K562 (cell line): ENCODE results near the gene ITGA3. TPM values are rescaled to one million over a fixed set of nuclear protein-coding genes. Genes with fewer than 3 reads are reported as not detected.

Experiments used
- ATAC-seq: fragments of 200-7000 bp; cut with Tn5 transposase; 3 replicates; pipeline ENCODE4 v1.9.1; 2020; ENCODE audit warnings: moderate library complexity
- BruUV-seq: library from RNA; stranded (reverse); fragments of 400-500 nt; replicated peaks from 2 replicates; lab custom pipeline; 2021; lab: Mats Ljungman, UMichigan
- CTCF ChIA-PET: fragments of 300-600 bp; formaldehyde crosslinking; extraction: SDS; loops from one replicate; lab custom pipeline; 2021; ENCODE audit warnings: low intra/inter-chr PET ratio; lab: Yijun Ruan, JAX
- POLR2A ChIA-PET: fragments of 300-600, 350-650 bp; sonication (Branson Sonifier 250); formaldehyde crosslinking; extraction: SDS; loops from one replicate; lab custom pipeline; 2021; ENCODE audit warnings: antibody characterized with exemption, inconsistent platforms; lab: Yijun Ruan, JAX
- DNase-seq, 4 experiments: peaks; one replicate each; pipeline versions ENCODE4 v3.0.0 to v3.0.0-alpha.2; 2011 to 2018; ENCODE audit warnings: low spot score in 3 of 4, mixed read lengths in 3 of 4; ENCODE audit errors: extremely low read depth in 1 of 4
- FAIRE-seq: peaks from 2 replicates; lab custom pipeline; 2011; peaks lifted over from hg19 to GRCh38; lab: Jason Lieb, UNC
- H2AFZ ChIP-seq: 2 replicates; pipeline ENCODE4 v1.6.0; 2011; ENCODE audit warnings: low read depth, low read length, control low read depth, inconsistent platforms
- H3K27ac ChIP-seq: fragments of 200-600 bp; 3 replicates; pipeline ENCODE4 v1.8.0; 2011; ENCODE audit warnings: low read depth, mild to moderate bottlenecking, control low read depth, inconsistent platforms, low read length, moderate library complexity, mixed read lengths; ENCODE audit errors: extremely low read depth
- H3K27me3 ChIP-seq, 2 experiments: fragments of 300-600 bp in 1 of 2; 2 replicates in 1 of 2; 3 replicates in 1 of 2; pipeline versions ENCODE4 v1.6.0 to v1.8.0; 2011; ENCODE audit warnings: inconsistent platforms in 2 of 2, low read length in 2 of 2, mild to moderate bottlenecking in 1 of 2, mixed read lengths in 1 of 2, moderate library complexity in 1 of 2; ENCODE audit not compliant: control insufficient read depth in 2 of 2, insufficient read depth in 2 of 2
- H3K36me3 ChIP-seq: fragments of 300-600 bp; 3 replicates; pipeline ENCODE4 v1.8.0; 2011; ENCODE audit warnings: mild to moderate bottlenecking, low read length, inconsistent platforms; ENCODE audit not compliant: control insufficient read depth, insufficient read depth
- H3K4me1 ChIP-seq, 2 experiments: fragments of 200-600 bp in 1 of 2; replicated peaks in 1 of 2; 2 replicates in 1 of 2; 3 replicates in 1 of 2; pipeline versions ENCODE4 v1.5.1 to v1.8.0; 2011; ENCODE audit warnings: inconsistent platforms in 2 of 2, low read length in 2 of 2, mild to moderate bottlenecking in 1 of 2, mixed read lengths in 1 of 2, moderate library complexity in 1 of 2; ENCODE audit not compliant: control insufficient read depth in 2 of 2, insufficient read depth in 2 of 2
- H3K4me2 ChIP-seq: 2 replicates; pipeline ENCODE4 v1.6.1; 2011; ENCODE audit warnings: low read length, control low read depth, inconsistent platforms, mixed read lengths; ENCODE audit not compliant: insufficient read depth
- H3K4me3 ChIP-seq: fragments of 200-600 bp; sonication (generic), shearing (Covaris generic); 2 replicates; pipeline ENCODE4 v1.5.1; 2016; ENCODE audit warnings: control low read depth, inconsistent platforms
- H3K79me2 ChIP-seq: fragments of 200-600 bp; 3 replicates; pipeline ENCODE4 v1.8.0; 2011; ENCODE audit warnings: low read length, inconsistent platforms; ENCODE audit not compliant: control insufficient read depth, insufficient read depth
- H3K9ac ChIP-seq, 2 experiments: 2 replicates each; pipeline versions ENCODE4 v1.6.0 to v1.6.1; 2011; ENCODE audit warnings: low read depth in 2 of 2, low read length in 2 of 2, control low read depth in 1 of 2, inconsistent platforms in 1 of 2, mild to moderate bottlenecking in 1 of 2, mixed read lengths in 1 of 2; ENCODE audit not compliant: insufficient read depth in 1 of 2
- H3K9me1 ChIP-seq: one replicate; pipeline ENCODE4 v1.6.0; 2011; ENCODE audit warnings: inconsistent platforms, mild to moderate bottlenecking, low read length, moderate library complexity; ENCODE audit not compliant: control insufficient read depth, insufficient read depth
- H3K9me3 ChIP-seq: replicated peaks from 2 replicates; pipeline ENCODE4 v1.5.1; 2011; ENCODE audit warnings: low read depth, low read length, inconsistent platforms; ENCODE audit not compliant: control insufficient read depth, insufficient read depth
- H4K20me1 ChIP-seq: replicated peaks from 2 replicates; pipeline ENCODE4 v1.6.1; 2011; ENCODE audit warnings: low read length, inconsistent platforms, mixed read lengths; ENCODE audit not compliant: control insufficient read depth, insufficient read depth
- CTCF ChIP-seq, 3 experiments: IDR thresholded peaks in 2 of 3; conservative IDR thresholded peaks in 1 of 3; 2 replicates each; pipeline ENCODE4 v1.5.1; 2011 to 2012; ENCODE audit warnings: low read length in 3 of 3, mild to moderate bottlenecking in 3 of 3, control low read depth in 2 of 3, improper control_type of control experiment in 1 of 3, inconsistent platforms in 1 of 3, low read depth in 1 of 3, mixed read lengths in 1 of 3, moderate library complexity in 1 of 3; ENCODE audit not compliant: insufficient read depth in 2 of 3
- STAT5B ChIP-seq: fragments of 250-450 bp; sonication (Bioruptor Pico); IDR thresholded peaks from 2 replicates; pipeline ENCODE4 v1.8.0; 2021; ENCODE audit warnings: mild to moderate bottlenecking, inconsistent platforms
- ZKSCAN8 ChIP-seq: fragments of 200-800 bp; sonication (Bioruptor generic); IDR thresholded peaks from 2 replicates; pipeline ENCODE4 v1.6.1; 2016; ENCODE audit warnings: missing genetic modification characterization, missing compliant biosample characterization
- WGBS: fragments of 100-300 bp; shearing (Covaris generic); methylation state at CpG from one replicate; pipeline ENCODE4 v1.1.6; 2016; ENCODE audit warnings: low coverage, mixed read lengths; ENCODE audit not compliant: insufficient coverage; ENCODE audit errors: missing lambda C conversion rate; 5-methylcytosine and 5-hydroxymethylcytosine counted together
- in situ Hi-C: fragments of 300-500 bp; cut with MboI; formaldehyde crosslinking; loops from 4 replicates; pipeline ENCODE4 v1.15.0; 2018; ENCODE audit warnings: inconsistent platforms, mixed read lengths
- intact Hi-C: fragments of 100-400 bp; cut with micrococcal nuclease; formaldehyde crosslinking; loops from 2 replicates; pipeline ENCODE4 v1.14.2; 2022
- polyA plus RNA-seq, 8 experiments: library from polyadenylated mRNA; depleted of rRNA in 4 of 8; stranded (reverse) in 5 of 8; unstranded in 3 of 8; fragments of >200 nt; fragmentation: Nextera tagmentation in 2 of 8; fragmentation: Illumina TruSeq in 1 of 8; extraction: Ambion mirVana in 2 of 8; extraction: Trizol in 1 of 8; gene quantifications; 2 replicates each; pipeline versions ENCODE4 v1.2.1 to v1.2.3, GENCODE V29; 2011 to 2014; ENCODE audit warnings: inconsistent platforms in 1 of 8, missing spikeins in 1 of 8
- total RNA-seq, 7 experiments: library from RNA; depleted of rRNA in 6 of 7; stranded (reverse); fragments of >200 nt in 6 of 7; fragmentation: Illumina TruSeq in 2 of 7; extraction: Trizol in 2 of 7; gene quantifications; 2 replicates each; pipeline versions ENCODE4 v1.2.1 to v1.2.3, GENCODE V29; 2011 to 2021; ENCODE audit warnings: low replicate concordance in 1 of 7

Gene ITGA3
- total and polyA plus RNA-seq, 9 of the 15 experiments (the other 6 are each of a cell fraction or from before 2014, with no cell fraction given) = 0.03 to 0.75 (median 0.14) TPM; not detected in 2

GRCh38 chr17:50050431-50051032 lies 5.4 kb upstream of the ITGA3 start:
- intact Hi-C loops = no loop called here
- TF ChIP-seq STAT5B (no peak), CTCF (IDR thresholded peaks at IDR 0.05 in 2 of 3, conservative IDR thresholded peaks at IDR 0.05 in 1 of 3; ENCODE audit: insufficient read depth in 2 of 3, low read depth in 1 of 3, low read length in 3 of 3) (peak in 2 of 3 experiments; percentile 24 to 30; a peak in 2 of 6 replicates), ZKSCAN8 (no peak)
- TF ChIP-seq, all 486 proteins: peak for 1
- no peak overlapping the region for H3K27ac ChIP-seq
- H3K4me1 ChIP-seq = peaks cover 6 to 19% of the 10 kb centered on the region in 2 experiments
- no peaks in the 10 kb centered on the region for H4K20me1 ChIP-seq
- CTCF ChIA-PET = no interaction called here
- FAIRE-seq (peak; percentile 51), DNase-seq (no peak), ATAC-seq (no peak)
- no peaks in the 10 kb centered on the region for H3K79me2 ChIP-seq
- no peak overlapping the region for H3K9ac ChIP-seq
- H3K4me2 ChIP-seq = no peak overlapping the region
- no peak overlapping the region for H3K4me3 ChIP-seq
- no TSS peak for BruUV-seq
- no peaks in the 10 kb centered on the region for H3K9me1 ChIP-seq
- WGBS = 49% methylated on average over 12 of the region's 12 CpGs
- POLR2A ChIA-PET = no interaction called here
- H3K36me3 ChIP-seq = no peaks in the 10 kb centered on the region
- H2AFZ ChIP-seq = peak overlapping the region; percentile 29; the same call in 1 of the 2 replicates
- H3K27me3 ChIP-seq = peaks cover 5 to 18% of the 10 kb centered on the region in 2 experiments; a peak in 3 of 5 replicates
- no peaks in the 10 kb centered on the region for H3K9me3 ChIP-seq
- in situ Hi-C loops = no loop called here
